NCI-H510A (cell line): Measurements from ENCODE around the gene CAMK1D.

Experiments used
- DNase-seq: peaks from one replicate; lab custom pipeline; 2025; lab: John Stamatoyannopoulos, UW

The CAMK1D gene

GRCh38 chr10:12597176-12597575 lies 247.8 kb downstream of the CAMK1D start:
- no peak for DNase-seq

GRCh38 chr10:12597788-12598765 lies 248.7 kb downstream of the CAMK1D start:
- peak; percentile 39 for DNase-seq

GRCh38 chr10:12600652-12601051 lies 251.3 kb downstream of the CAMK1D start:
- DNase-seq = no peak

- DNase-seq = no peak
Measured at GRCh38 chr10:12602521-12602920, 253.2 kb downstream of the CAMK1D start.

GRCh38 chr10:12603766-12604470 lies 254.6 kb downstream of the CAMK1D start:
- DNase-seq = no peak

- DNase-seq = peak; percentile 94
Measured at GRCh38 chr10:12605580-12606405, 256.4 kb downstream of the CAMK1D start.

GRCh38 chr10:12606461-12606860 lies 257.1 kb downstream of the CAMK1D start:
- peak; percentile 74 for DNase-seq

GRCh38 chr10:12608761-12609160 lies 259.4 kb downstream of the CAMK1D start:
- no peak for DNase-seq

- no peak for DNase-seq
Measured at GRCh38 chr10:12609435-12609834, 260.1 kb downstream of the CAMK1D start.

- DNase-seq = no peak
Measured at GRCh38 chr10:12613136-12613535, 263.8 kb downstream of the CAMK1D start.

- DNase-seq = no peak
Measured at GRCh38 chr10:12614177-12614995, 265.0 kb downstream of the CAMK1D start.

- no peak for DNase-seq
Measured at GRCh38 chr10:12615296-12616220, 266.2 kb downstream of the CAMK1D start.

- no peak for DNase-seq
Measured at GRCh38 chr10:12617191-12618175, 268.1 kb downstream of the CAMK1D start.

- no peak for DNase-seq
Measured at GRCh38 chr10:12622016-12622415, 272.7 kb downstream of the CAMK1D start.

GRCh38 chr10:12622691-12623090 lies 273.3 kb downstream of the CAMK1D start:
- DNase-seq = no peak

GRCh38 chr10:12625393-12626023 lies 276.2 kb downstream of the CAMK1D start:
- DNase-seq = no peak

GRCh38 chr10:12628153-12628552 lies 278.8 kb downstream of the CAMK1D start:
- no peak for DNase-seq

- DNase-seq = peak; percentile 31
Measured at GRCh38 chr10:12628964-12629766, 279.8 kb downstream of the CAMK1D start.
